HepG2 (cell line): ENCODE data around the gene PDS5B. TPM values are rescaled to one million over a fixed set of nuclear protein-coding genes. Genes with fewer than 3 reads are reported as not detected.

Experiments
- ATAC-seq: fragments of 200-7000 bp; cut with Tn5 transposase; 3 replicates; pipeline ENCODE4 v1.9.1; 2020; ENCODE audit warnings: mild to moderate bottlenecking, moderate library complexity
- BruUV-seq: library from RNA; stranded (reverse); fragments of 400-500 nt; replicated peaks from 2 replicates; lab custom pipeline; 2021; lab: Mats Ljungman, UMichigan
- CTCF ChIA-PET: fragments of 300-600 bp; formaldehyde crosslinking; extraction: SDS; loops from one replicate; lab custom pipeline; 2021; ENCODE audit warnings: low total read pairs, inconsistent platforms, low intra/inter-chr PET ratio; lab: Yijun Ruan, JAX
- POLR2A ChIA-PET: fragments of 350-600 bp; sonication (Branson Sonifier 250); formaldehyde crosslinking; loops from one replicate; lab custom pipeline; 2020; ENCODE audit warnings: antibody characterized with exemption, inconsistent platforms; lab: Yijun Ruan, JAX
- DNase-seq: peaks from one replicate; pipeline ENCODE4 v3.0.0-alpha.2; 2015; ENCODE audit warnings: low spot score
- FAIRE-seq: peaks from 3 replicates; lab custom pipeline; 2011; peaks lifted over from hg19 to GRCh38; lab: Jason Lieb, UNC
- H2AFZ ChIP-seq: one replicate; pipeline ENCODE4 v1.6.1; 2011; ENCODE audit warnings: low read length, inconsistent platforms
- H3K27ac ChIP-seq: fragments of 300-600 bp; 3 replicates; pipeline ENCODE4 v1.8.0; 2011; ENCODE audit warnings: mixed run types, mild to moderate bottlenecking, mixed read lengths, low read length, inconsistent platforms; ENCODE audit not compliant: insufficient read depth; ENCODE audit errors: extremely low read length
- H3K27me3 ChIP-seq, 2 experiments: fragments of 200-600 bp in 1 of 2; 2 replicates in 1 of 2; 3 replicates in 1 of 2; pipeline versions ENCODE4 v1.6.0 to v1.8.0; 2011; ENCODE audit warnings: low read length in 2 of 2, mild to moderate bottlenecking in 2 of 2, moderate library complexity in 2 of 2, inconsistent platforms in 1 of 2; ENCODE audit not compliant: insufficient read depth in 2 of 2, control insufficient read depth in 1 of 2
- H3K36me3 ChIP-seq, 2 experiments: fragments of 200-600 bp in 1 of 2; replicated peaks in 1 of 2; 2 replicates in 1 of 2; 3 replicates in 1 of 2; pipeline versions ENCODE4 v1.5.1 to v1.8.0; 2011; ENCODE audit warnings: low read length in 2 of 2, inconsistent platforms in 1 of 2; ENCODE audit not compliant: insufficient read depth in 2 of 2, control insufficient read depth in 1 of 2
- H3K4me1 ChIP-seq: 2 replicates; pipeline ENCODE4 v1.5.1; 2012; ENCODE audit warnings: low read length, inconsistent platforms; ENCODE audit not compliant: insufficient read depth
- H3K4me2 ChIP-seq: 2 replicates; pipeline ENCODE4 v1.6.0; 2011; ENCODE audit warnings: low read depth, low read length, inconsistent platforms
- H3K4me3 ChIP-seq, 3 experiments: fragments of 200-600 bp in 1 of 3; sonication (generic), shearing (Covaris generic) in 1 of 3; replicated peaks in 1 of 3; 2 replicates each; pipeline ENCODE4 v1.5.1; 2011 to 2016; ENCODE audit warnings: low read length in 3 of 3, inconsistent platforms in 2 of 3, low read depth in 2 of 3, mild to moderate bottlenecking in 2 of 3, control low read depth in 1 of 3, mixed read lengths in 1 of 3; ENCODE audit not compliant: insufficient read depth in 1 of 3
- H3K79me2 ChIP-seq: one replicate; pipeline ENCODE4 v1.6.1; 2011; ENCODE audit warnings: low read length, inconsistent platforms; ENCODE audit not compliant: insufficient read depth
- H3K9ac ChIP-seq: 2 replicates; pipeline ENCODE4 v1.6.0; 2011; ENCODE audit warnings: mild to moderate bottlenecking, low read depth, low read length, inconsistent platforms; ENCODE audit not compliant: insufficient read depth
- H3K9me3 ChIP-seq: 2 replicates; pipeline ENCODE4 v1.5.1; 2012; ENCODE audit warnings: mild to moderate bottlenecking, low read length
- H4K20me1 ChIP-seq: 2 replicates; pipeline ENCODE4 v1.6.0; 2011; ENCODE audit warnings: inconsistent platforms, mild to moderate bottlenecking, low read length, moderate library complexity; ENCODE audit not compliant: insufficient read depth
- ATM ChIP-seq: fragments of 450-650 bp; IDR thresholded peaks from 2 replicates; pipeline ENCODE4 v1.7.1; 2017; ENCODE audit warnings: mild to moderate bottlenecking, borderline replicate concordance
- DNMT3B ChIP-seq: conservative IDR thresholded peaks from 2 replicates; pipeline ENCODE4 v1.6.1; 2016; ENCODE audit warnings: missing biosample characterization, control low read depth
- RXRA ChIP-seq: sonication (generic); formaldehyde crosslinking; IDR thresholded peaks from 2 replicates; pipeline ENCODE4 v1.5.1; 2020; ENCODE audit warnings: missing genetic modification reagents
- TMF1 ChIP-seq: sonication (generic); formaldehyde crosslinking; IDR thresholded peaks from 2 replicates; pipeline ENCODE4 v1.8.1; 2022; ENCODE audit warnings: low read depth, missing genetic modification reagents
- ZBTB20 ChIP-seq: sonication (generic); formaldehyde crosslinking; IDR thresholded peaks from 2 replicates; pipeline ENCODE4 v1.8.1; 2023; ENCODE audit warnings: missing genetic modification reagents, low read depth, mild to moderate bottlenecking, borderline replicate concordance
- ZBTB37 ChIP-seq: sonication (generic); formaldehyde crosslinking; IDR thresholded peaks from 2 replicates; pipeline ENCODE4 v1.4.0; 2020; ENCODE audit warnings: mild to moderate bottlenecking, missing genetic modification reagents
- ZNF260 ChIP-seq: sonication (generic); formaldehyde crosslinking; IDR thresholded peaks from 2 replicates; pipeline ENCODE4 v1.4.0; 2020; ENCODE audit warnings: missing genetic modification reagents, low read depth, mild to moderate bottlenecking, borderline replicate concordance
- ZNF367 ChIP-seq: sonication (generic); formaldehyde crosslinking; IDR thresholded peaks from 2 replicates; pipeline ENCODE4 v1.4.0; 2020; ENCODE audit warnings: missing genetic modification reagents, borderline replicate concordance
- WGBS: methylation state at CpG from one replicate; pipeline ENCODE4 v1.1.6; 2017; ENCODE audit warnings: low lambda C conversion rate; 5-methylcytosine and 5-hydroxymethylcytosine counted together
- in situ Hi-C: cut with HindIII; loops from 2 replicates; pipeline ENCODE4 v1.10.0; 2017; ENCODE audit warnings: low pct_unique_long_range_greater_than_20kb; ENCODE audit not compliant: extremely low pct_ligation_motif_present
- intact Hi-C: fragments of 100-400 bp; cut with micrococcal nuclease; formaldehyde crosslinking; loops from one replicate; pipeline ENCODE4 v1.10.0; 2022; ENCODE audit not compliant: unreplicated experiment
- polyA plus RNA-seq, 8 experiments: library from polyadenylated mRNA; depleted of rRNA in 3 of 8; stranded (reverse) in 7 of 8; unstranded in 1 of 8; fragments of >200 nt; fragmentation: Illumina TruSeq in 4 of 8; extraction: Trizol in 4 of 8; gene quantifications; 2 replicates each; pipeline versions ENCODE4 v1.2.1 to v1.2.3, GENCODE V29; 2011 to 2016; ENCODE audit warnings: low read depth in 4 of 8, missing spikeins in 1 of 8, mixed read lengths in 1 of 8; ENCODE audit not compliant: insufficient read depth in 1 of 8
- total RNA-seq, 5 experiments: library from RNA; depleted of rRNA; stranded (reverse); fragments of >200 nt; fragmentation: Illumina TruSeq; extraction: Trizol; gene quantifications; 2 replicates each; pipeline ENCODE4 v1.2.3, GENCODE V29; 2016; ENCODE audit warnings: low read depth in 1 of 5

Gene PDS5B
- total and polyA plus RNA-seq, 2 of the 13 experiments (the other 11 are each of a cell fraction or from before 2014, with no cell fraction given) = 5.8 to 24.6 TPM

GRCh38 chr13:32627793-32628192 lies 41.5 kb downstream of the PDS5B start:
- peaks cover 7% of the 10 kb centered on the region for H3K9me3 ChIP-seq
- H3K79me2 ChIP-seq = peaks cover 94% of the 10 kb centered on the region
- no peaks in the 10 kb centered on the region for H4K20me1 ChIP-seq
- no peak for DNase-seq
- WGBS = 16% methylated on average over 1 of the region's 1 CpG
- H3K4me3 ChIP-seq = no peak overlapping the region
- no peaks in the 10 kb centered on the region for H3K36me3 ChIP-seq
- H3K27me3 ChIP-seq = no peaks in the 10 kb centered on the region
- H3K4me2 ChIP-seq = no peak overlapping the region
- H3K27ac ChIP-seq = no peak overlapping the region
- FAIRE-seq = no peak
- H3K4me1 ChIP-seq = peaks cover 36% of the 10 kb centered on the region
- POLR2A ChIA-PET = no interaction called here
- TF ChIP-seq ATM (no peak), ZNF260 (CRISPR knock-in tag) (no peak), ZBTB20 (CRISPR knock-in tag) (no peak), RXRA (CRISPR knock-in tag) (no peak), ZNF367 (CRISPR knock-in tag) (no peak), ZBTB37 (no peak), DNMT3B (CRISPR knock-in tag) (no peak), TMF1 (CRISPR knock-in tag) (no peak)
- TF ChIP-seq, all 625 proteins: peak for 0
- intact Hi-C loops (no loop called here), in situ Hi-C loops (loop anchor here (5.0 kb wide), 1 partner anchor 35 kb away; no protein-coding TSS in a partner anchor)
- CTCF ChIA-PET = no interaction called here
- no peak for ATAC-seq
- BruUV-seq = no TSS peak
- H2AFZ ChIP-seq = no peak overlapping the region
- H3K9ac ChIP-seq = no peak overlapping the region
